GM23248 (cell line): ENCODE data around the gene PHF21B. TPM values are rescaled to one million over a fixed set of nuclear protein-coding genes. Genes with fewer than 3 reads are reported as not detected.

ENCODE experiments used
- DNase-seq: peaks from one replicate; pipeline ENCODE4 v3.0.0-alpha.2; 2015
- H2AFZ ChIP-seq: fragments of 200-600 bp; sonication (generic); 2 replicates; pipeline ENCODE4 v1.6.1; 2016; ENCODE audit warnings: antibody characterized with exemption
- H3F3A ChIP-seq: fragments of 200-600 bp; sonication (generic); 2 replicates; pipeline ENCODE4 v1.6.1; 2016; ENCODE audit warnings: mild to moderate bottlenecking, antibody characterized with exemption, mixed run types; ENCODE audit not compliant: insufficient read depth
- H3K27ac ChIP-seq: fragments of 200-600 bp; sonication (generic); 2 replicates; pipeline ENCODE4 v1.5.1; 2016; ENCODE audit warnings: mild to moderate bottlenecking
- H3K27me3 ChIP-seq: fragments of 200-600 bp; sonication (generic); replicated peaks from 2 replicates; pipeline ENCODE4 v1.6.1; 2016; ENCODE audit warnings: mild to moderate bottlenecking; ENCODE audit not compliant: insufficient read depth
- H3K36me3 ChIP-seq: fragments of 200-600 bp; sonication (generic); 2 replicates; pipeline ENCODE4 v1.6.1; 2016; ENCODE audit warnings: low read depth, mild to moderate bottlenecking
- H3K4me1 ChIP-seq: fragments of 200-600 bp; sonication (generic); 2 replicates; pipeline ENCODE4 v1.6.1; 2016; ENCODE audit warnings: mild to moderate bottlenecking; ENCODE audit not compliant: insufficient read depth
- H3K4me2 ChIP-seq: fragments of 200-600 bp; sonication (generic); one replicate; pipeline ENCODE4 v1.6.1; 2016; ENCODE audit warnings: mild to moderate bottlenecking; ENCODE audit not compliant: unreplicated experiment
- H3K4me3 ChIP-seq: fragments of 200-600 bp; sonication (generic); 2 replicates; pipeline ENCODE4 v1.5.1; 2016; ENCODE audit warnings: mild to moderate bottlenecking
- H3K79me2 ChIP-seq: fragments of 200-600 bp; sonication (generic); 2 replicates; pipeline ENCODE4 v1.6.1; 2016; ENCODE audit warnings: mild to moderate bottlenecking; ENCODE audit not compliant: insufficient read depth
- H3K9ac ChIP-seq: fragments of 200-600 bp; sonication (generic); 2 replicates; pipeline ENCODE4 v1.6.1; 2016; ENCODE audit warnings: mild to moderate bottlenecking
- H3K9me2 ChIP-seq: fragments of 200-600 bp; sonication (generic); 2 replicates; pipeline ENCODE4 v1.6.1; 2016; ENCODE audit warnings: mixed run types, mild to moderate bottlenecking, moderate library complexity; ENCODE audit not compliant: insufficient read depth
- H3K9me3 ChIP-seq: fragments of 200-600 bp; sonication (generic); one replicate; pipeline ENCODE4 v1.6.1; 2017; ENCODE audit warnings: low read depth
- H4K20me1 ChIP-seq: fragments of 200-600 bp; sonication (generic); 2 replicates; pipeline ENCODE4 v1.6.0; 2016; ENCODE audit not compliant: insufficient read depth
- EZH2 ChIP-seq: fragments of 200-600 bp; sonication (generic); IDR thresholded peaks from 2 replicates; pipeline ENCODE4 v1.6.1; 2018; ENCODE audit warnings: antibody characterized with exemption, mild to moderate bottlenecking; ENCODE audit not compliant: insufficient read depth, poor library complexity, severe bottlenecking
- EZH2phosphoT487 ChIP-seq: fragments of 200-600 bp; sonication (generic); IDR thresholded peaks from 2 replicates; pipeline ENCODE4 v1.6.1; 2018; ENCODE audit warnings: antibody characterized with exemption, moderate library complexity, mild to moderate bottlenecking, low read depth; ENCODE audit not compliant: insufficient read depth
- WGBS, 2 experiments: methylation state at CpG; one replicate each; pipeline ENCODE4 v1.1.6; 2015 to 2017; ENCODE audit warnings: low lambda C conversion rate in 2 of 2, low coverage in 1 of 2; ENCODE audit errors: missing lambda C conversion rate in 2 of 2; 5-methylcytosine and 5-hydroxymethylcytosine counted together
- in situ Hi-C: fragments of 300-500 bp; cut with MboI; formaldehyde crosslinking; loops from 2 replicates; pipeline ENCODE4 v1.15.0; 2020
- polyA plus RNA-seq: library from polyadenylated mRNA; unstranded; fragments of >200 nt; fragmentation: Nextera tagmentation; extraction: Ambion mirVana; gene quantifications from 2 replicates; pipeline ENCODE4 v1.2.1, GENCODE V29; 2016
- total RNA-seq: library from RNA; depleted of rRNA; stranded (reverse); fragments of >200 nt; shearing (Covaris generic); gene quantifications from 2 replicates; pipeline ENCODE4 v1.2.3, GENCODE V29; 2014

PHF21B gene
- total and polyA plus RNA-seq, 2 experiments from 2014 or later: not detected

DNA sequence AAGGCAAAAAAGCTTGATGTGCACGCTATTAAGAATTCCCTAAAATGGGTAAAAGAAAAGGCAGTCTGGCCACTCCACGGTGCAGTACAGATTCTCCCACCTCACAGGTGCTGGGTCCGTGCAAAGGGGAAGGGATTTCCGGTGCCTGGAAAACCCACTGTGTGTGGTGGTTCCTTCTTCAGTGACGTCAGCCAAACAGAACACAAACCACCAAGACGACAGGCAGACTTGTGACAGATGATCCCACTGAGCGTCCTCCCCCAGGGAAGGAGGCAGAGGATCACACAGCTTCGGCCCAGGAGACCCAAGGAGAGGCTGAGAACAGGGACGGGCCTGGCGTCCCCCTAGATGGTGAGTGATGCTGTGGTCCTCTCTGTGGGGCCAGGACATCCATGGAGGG, 18.6 kb downstream of the PHF21B start:
- Histone ChIP-seq H3K79me2 (no peaks in the 10 kb centered on the region), H3K4me2 (no peak overlapping the region), H3F3A (no peaks in the 10 kb centered on the region), H3K36me3 (no peaks in the 10 kb centered on the region), H3K9ac (no peak overlapping the region), H3K4me3 (no peak overlapping the region), H2AFZ (no peak overlapping the region), H3K4me1 (no peaks in the 10 kb centered on the region), H3K27me3 (peaks cover 18% of the 10 kb centered on the region; the same call in 1 of the 2 replicates), H3K9me3 (no peaks in the 10 kb centered on the region), H3K27ac (no peak overlapping the region), H4K20me1 (no peaks in the 10 kb centered on the region), H3K9me2 (no peaks in the 10 kb centered on the region)
- 52 to 62% methylated on average over 10 of the region's 10 CpGs for WGBS, 2 experiments
- no peak for DNase-seq
- in situ Hi-C loops: no loop called here
- no peak for TF ChIP-seq EZH2phosphoT487
- TF ChIP-seq EZH2: no peak

DNA sequence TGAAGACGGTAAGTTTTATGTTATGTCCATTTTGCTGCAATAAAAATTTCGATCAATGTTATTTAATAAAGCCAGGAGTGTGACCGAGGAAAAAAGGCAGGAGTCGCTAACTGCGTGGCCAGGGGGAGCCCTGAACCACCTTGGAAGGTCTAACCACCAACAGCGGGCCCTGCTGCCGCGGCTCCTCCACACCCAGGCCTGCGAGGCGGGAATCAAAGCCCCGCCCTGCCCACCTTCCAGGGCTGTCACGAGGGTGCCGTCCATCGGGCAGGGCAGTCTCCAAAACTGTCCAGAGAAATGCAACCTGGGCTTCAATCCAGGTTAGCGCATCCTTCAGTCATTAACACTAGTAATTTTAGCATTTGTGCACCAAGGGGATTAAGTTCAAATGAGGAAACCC, 19.0 kb downstream of the PHF21B start:
- DNase-seq: no peak
- Histone ChIP-seq H3K9me2 (no peaks in the 10 kb centered on the region), H3K4me2 (no peak overlapping the region), H3K27ac (no peak overlapping the region), H3K27me3 (peaks cover 18% of the 10 kb centered on the region; the same call in 1 of the 2 replicates), H2AFZ (no peak overlapping the region), H3K9ac (no peak overlapping the region), H3K9me3 (no peaks in the 10 kb centered on the region), H3K4me3 (no peak overlapping the region), H3K36me3 (no peaks in the 10 kb centered on the region), H3K4me1 (no peaks in the 10 kb centered on the region), H3F3A (no peaks in the 10 kb centered on the region), H4K20me1 (no peaks in the 10 kb centered on the region), H3K79me2 (no peaks in the 10 kb centered on the region)
- TF ChIP-seq EZH2 (no peak), EZH2phosphoT487 (no peak)
- 65 to 72% methylated on average over 14 to 15 of the region's 15 CpGs for WGBS, 2 experiments
- in situ Hi-C loops: no loop called here

DNA sequence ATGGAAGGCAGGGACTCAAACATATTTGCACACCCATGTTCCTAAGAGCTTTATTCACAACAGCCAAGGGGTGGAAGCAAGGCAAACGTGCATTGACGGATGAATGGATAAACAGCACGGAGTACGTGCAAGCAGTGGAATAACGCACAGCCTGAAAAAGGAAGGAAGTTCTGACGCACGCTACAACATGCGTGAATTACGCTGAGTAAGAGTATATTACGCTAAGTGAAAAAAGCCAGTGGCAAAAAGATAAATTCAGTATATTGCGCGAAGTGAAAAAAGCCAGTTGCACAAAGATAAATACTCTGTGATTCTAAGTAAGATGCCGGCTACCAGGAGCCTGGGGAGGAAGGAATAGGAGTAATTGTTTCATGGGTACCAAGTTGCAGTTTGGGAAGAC, 19.5 kb downstream of the PHF21B start:
- TF ChIP-seq EZH2 (no peak), EZH2phosphoT487 (no peak)
- in situ Hi-C loops: no loop called here
- 79 to 80% methylated on average over 13 of the region's 13 CpGs for WGBS, 2 experiments
- Histone ChIP-seq H3K79me2 (no peaks in the 10 kb centered on the region), H3K9ac (no peak overlapping the region), H3K27me3 (peaks cover 17% of the 10 kb centered on the region; the same call in 1 of the 2 replicates), H3K4me1 (no peaks in the 10 kb centered on the region), H3F3A (no peaks in the 10 kb centered on the region), H3K9me2 (no peaks in the 10 kb centered on the region), H3K9me3 (no peaks in the 10 kb centered on the region), H3K4me3 (no peak overlapping the region), H3K4me2 (no peak overlapping the region), H4K20me1 (no peaks in the 10 kb centered on the region), H3K36me3 (no peaks in the 10 kb centered on the region), H3K27ac (no peak overlapping the region), H2AFZ (no peak overlapping the region)
- DNase-seq: no peak

DNA sequence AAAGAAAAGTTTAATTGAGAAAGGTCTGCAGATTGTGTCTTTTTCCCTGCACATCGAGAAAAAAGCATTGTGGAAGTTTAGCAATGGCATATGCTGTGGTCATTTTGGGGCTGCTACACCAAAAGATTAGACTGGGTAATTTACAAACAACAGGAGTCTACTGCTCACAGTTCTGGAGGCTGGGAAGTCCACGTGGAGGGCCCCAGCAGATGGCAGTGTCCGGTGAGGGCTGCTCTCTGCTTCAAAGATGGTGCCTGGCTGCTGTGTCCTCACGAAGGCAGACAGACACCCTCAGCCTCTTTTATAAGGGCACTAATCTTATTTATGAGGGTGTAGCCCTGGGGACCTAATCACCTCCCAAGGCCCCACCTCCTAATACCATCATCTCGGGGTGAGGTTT, 21.1 kb downstream of the PHF21B start:
- H3K9me2 ChIP-seq: no peaks in the 10 kb centered on the region
- H4K20me1 ChIP-seq: no peaks in the 10 kb centered on the region
- peak; percentile 18 for DNase-seq
- no peaks in the 10 kb centered on the region for H3K9me3 ChIP-seq
- H3K27ac ChIP-seq: no peak overlapping the region
- H3K4me3 ChIP-seq: no peak overlapping the region
- H3K4me1 ChIP-seq: no peaks in the 10 kb centered on the region
- TF ChIP-seq EZH2phosphoT487 (no peak), EZH2 (no peak)
- no peaks in the 10 kb centered on the region for H3K36me3 ChIP-seq
- no peaks in the 10 kb centered on the region for H3K79me2 ChIP-seq
- H2AFZ ChIP-seq: no peak overlapping the region
- no peaks in the 10 kb centered on the region for H3F3A ChIP-seq
- H3K9ac ChIP-seq: no peak overlapping the region
- H3K27me3 ChIP-seq: peaks cover under 1% of the 10 kb centered on the region; the same call in 1 of the 2 replicates
- H3K4me2 ChIP-seq: no peak overlapping the region
- in situ Hi-C loops: no loop called here
- WGBS, 2 experiments: 49 to 52% methylated on average over 5 of the region's 5 CpGs

DNA sequence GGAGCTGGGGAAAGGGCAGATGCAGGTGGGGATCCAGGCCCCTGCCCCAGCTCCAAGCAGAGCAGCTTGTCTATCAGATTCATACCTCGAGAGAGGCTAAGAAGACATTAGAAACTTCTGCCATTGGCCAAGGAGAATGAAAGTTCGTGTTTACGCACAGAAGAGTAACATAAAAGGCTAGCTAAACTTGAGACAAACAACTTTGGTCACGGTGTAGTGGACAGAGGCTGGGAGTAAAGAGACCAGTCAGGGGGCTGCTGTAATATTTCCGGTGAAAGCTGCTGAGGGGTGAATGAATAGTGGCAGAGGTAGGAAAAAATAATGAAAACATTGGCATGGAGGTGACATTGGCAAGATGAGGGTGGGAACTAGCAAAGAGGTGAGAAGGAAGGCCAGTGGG, 22.9 kb downstream of the PHF21B start:
- H3K4me3 ChIP-seq: no peak overlapping the region
- H3K9me2 ChIP-seq: no peaks in the 10 kb centered on the region
- H3K36me3 ChIP-seq: no peaks in the 10 kb centered on the region
- H4K20me1 ChIP-seq: no peaks in the 10 kb centered on the region
- in situ Hi-C loops: no loop called here
- peaks cover 6% of the 10 kb centered on the region; the same call in 1 of the 2 replicates for H3K27me3 ChIP-seq
- no peak for TF ChIP-seq EZH2
- TF ChIP-seq EZH2phosphoT487: no peak
- H3K4me1 ChIP-seq: no peaks in the 10 kb centered on the region
- H3K4me2 ChIP-seq: no peak overlapping the region
- H3K9ac ChIP-seq: no peak overlapping the region
- H2AFZ ChIP-seq: no peak overlapping the region
- no peaks in the 10 kb centered on the region for H3K9me3 ChIP-seq
- H3K79me2 ChIP-seq: no peaks in the 10 kb centered on the region
- 53 to 67% methylated on average over 5 of the region's 5 CpGs for WGBS, 2 experiments
- H3K27ac ChIP-seq: no peak overlapping the region
- H3F3A ChIP-seq: no peaks in the 10 kb centered on the region
- no peak for DNase-seq
